SK-N-SH (cell line): Measurements from ENCODE around the gene CUEDC1.

Experiments
- CTCF ChIP-seq: fragments of 200-600 bp; sonication (generic); IDR thresholded peaks from 2 replicates; pipeline ENCODE4 v1.6.1; 2017; ENCODE audit warnings: antibody characterized with exemption, mild to moderate bottlenecking, moderate library complexity
- EP300 ChIP-seq, 2 experiments: IDR thresholded peaks; 2 replicates each; pipeline versions ENCODE4 v1.4.0 to v1.6.1; 2012; ENCODE audit warnings: borderline replicate concordance in 1 of 2, low read depth in 1 of 2, low read length in 1 of 2
- RFX5 ChIP-seq: IDR thresholded peaks from 2 replicates; pipeline ENCODE4 v1.6.1; 2012; ENCODE audit warnings: mild to moderate bottlenecking, improper control_type of control experiment, low read length

GRCh38 chr17:57924677-57925076 lies 30.5 kb downstream of the CUEDC1 start:
- TF ChIP-seq CTCF (no peak), EP300 (IDR thresholded peaks at IDR 0.05; ENCODE audit: borderline replicate concordance in 1 of 2, low read depth in 1 of 2, low read length in 1 of 2) (no peak), RFX5 (no peak)
